BE2C (cell line): Measurements from ENCODE around the gene FAM171A1.

Experiments
- DNase-seq: peaks from one replicate; pipeline ENCODE4 v3.0.0-alpha.2; 2020
- H3K27me3 ChIP-seq: fragments of 250-450 bp; sonication (Bioruptor Pico); 2 replicates; pipeline ENCODE4 v1.5.1; 2020; ENCODE audit warnings: mild to moderate bottlenecking
- H3K36me3 ChIP-seq: fragments of 250-450 bp; sonication (Bioruptor Pico); 2 replicates; pipeline ENCODE4 v1.5.1; 2020; ENCODE audit warnings: mild to moderate bottlenecking
- H3K4me1 ChIP-seq: fragments of 250-450 bp; sonication (Bioruptor Pico); 2 replicates; pipeline ENCODE4 v1.5.1; 2020
- H3K4me3 ChIP-seq: 2 replicates; pipeline ENCODE4 v1.5.1; 2011; ENCODE audit warnings: low read depth, low read length
- H3K9me3 ChIP-seq: fragments of 250-450 bp; sonication (Bioruptor Pico); 2 replicates; pipeline ENCODE4 v1.5.1; 2020
- TF ChIP-seq, protein P1 (sequence below): IDR thresholded peaks from 2 replicates; pipeline ENCODE4 v1.5.1; 2012; ENCODE audit warnings: mild to moderate bottlenecking, low read depth, low read length

Gene FAM171A1

GRCh38 chr10:15315286-15315685 is 55.8 kb downstream of the FAM171A1 start:
- Histone ChIP-seq H3K27me3 (no peaks in the 10 kb centered on the region), H3K36me3 (no peaks in the 10 kb centered on the region), H3K4me3 (no peak overlapping the region), H3K9me3 (no peaks in the 10 kb centered on the region), H3K4me1 (no peaks in the 10 kb centered on the region)
- DNase-seq, result no peak
- TF ChIP-seq, protein P1, sequence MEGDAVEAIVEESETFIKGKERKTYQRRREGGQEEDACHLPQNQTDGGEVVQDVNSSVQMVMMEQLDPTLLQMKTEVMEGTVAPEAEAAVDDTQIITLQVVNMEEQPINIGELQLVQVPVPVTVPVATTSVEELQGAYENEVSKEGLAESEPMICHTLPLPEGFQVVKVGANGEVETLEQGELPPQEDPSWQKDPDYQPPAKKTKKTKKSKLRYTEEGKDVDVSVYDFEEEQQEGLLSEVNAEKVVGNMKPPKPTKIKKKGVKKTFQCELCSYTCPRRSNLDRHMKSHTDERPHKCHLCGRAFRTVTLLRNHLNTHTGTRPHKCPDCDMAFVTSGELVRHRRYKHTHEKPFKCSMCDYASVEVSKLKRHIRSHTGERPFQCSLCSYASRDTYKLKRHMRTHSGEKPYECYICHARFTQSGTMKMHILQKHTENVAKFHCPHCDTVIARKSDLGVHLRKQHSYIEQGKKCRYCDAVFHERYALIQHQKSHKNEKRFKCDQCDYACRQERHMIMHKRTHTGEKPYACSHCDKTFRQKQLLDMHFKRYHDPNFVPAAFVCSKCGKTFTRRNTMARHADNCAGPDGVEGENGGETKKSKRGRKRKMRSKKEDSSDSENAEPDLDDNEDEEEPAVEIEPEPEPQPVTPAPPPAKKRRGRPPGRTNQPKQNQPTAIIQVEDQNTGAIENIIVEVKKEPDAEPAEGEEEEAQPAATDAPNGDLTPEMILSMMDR, result no peak

DNA sequence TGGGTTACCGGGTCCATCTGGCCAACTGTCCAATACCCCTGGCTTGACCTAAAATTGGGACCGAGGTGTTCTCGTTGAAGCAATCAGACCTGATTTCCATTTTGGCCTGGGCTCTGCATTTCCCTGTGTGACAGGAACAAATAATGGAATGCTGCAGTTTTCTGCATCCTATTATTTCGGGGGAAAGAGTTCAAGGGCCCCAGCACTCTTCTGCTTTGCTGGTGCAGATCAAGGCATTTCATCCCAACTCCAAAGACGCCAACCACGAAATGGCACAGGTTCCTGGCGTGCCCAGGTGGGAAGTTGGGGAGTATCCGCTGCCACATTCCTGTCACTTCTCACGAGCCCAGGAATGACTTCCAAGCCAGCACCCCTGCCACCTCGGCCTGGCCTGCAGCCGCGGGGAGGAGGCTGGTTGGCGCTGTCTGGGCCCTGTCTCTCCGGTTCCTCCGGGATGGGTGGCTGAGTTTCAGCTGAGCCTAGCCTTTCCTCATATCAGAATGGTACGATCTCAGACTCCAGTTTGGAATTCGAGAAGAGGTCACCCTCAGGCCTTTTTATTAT is 56.5 kb downstream of the FAM171A1 start:
- TF ChIP-seq, protein P1, result no peak
- DNase-seq, result no peak
- no peaks in the 10 kb centered on the region for H3K27me3 ChIP-seq
- H3K4me1 ChIP-seq, result no peaks in the 10 kb centered on the region
- no peaks in the 10 kb centered on the region for H3K9me3 ChIP-seq
- no peaks in the 10 kb centered on the region for H3K36me3 ChIP-seq
- no peak overlapping the region for H3K4me3 ChIP-seq

- Histone ChIP-seq H3K4me1 (no peaks in the 10 kb centered on the region), H3K36me3 (no peaks in the 10 kb centered on the region), H3K9me3 (no peaks in the 10 kb centered on the region), H3K4me3 (no peak overlapping the region), H3K27me3 (no peaks in the 10 kb centered on the region)
- TF ChIP-seq, protein P1, result no peak
- peak; percentile 22 for DNase-seq
Observed at GRCh38 chr10:15313843-15314242, 57.2 kb downstream of the FAM171A1 start.

- Histone ChIP-seq H3K4me3 (no peak overlapping the region), H3K36me3 (no peaks in the 10 kb centered on the region), H3K4me1 (no peaks in the 10 kb centered on the region), H3K9me3 (no peaks in the 10 kb centered on the region), H3K27me3 (no peaks in the 10 kb centered on the region)
- TF ChIP-seq, protein P1, result no peak
- DNase-seq, result no peak
Observed at GRCh38 chr10:15313047-15313446, 58.0 kb downstream of the FAM171A1 start.

GRCh38 chr10:15311569-15312280 is 59.4 kb downstream of the FAM171A1 start:
- no peaks in the 10 kb centered on the region for H3K4me1 ChIP-seq
- TF ChIP-seq, protein P1, result no peak
- no peak overlapping the region for H3K4me3 ChIP-seq
- no peaks in the 10 kb centered on the region for H3K36me3 ChIP-seq
- no peaks in the 10 kb centered on the region for H3K9me3 ChIP-seq
- no peaks in the 10 kb centered on the region for H3K27me3 ChIP-seq
- DNase-seq, result no peak

DNA sequence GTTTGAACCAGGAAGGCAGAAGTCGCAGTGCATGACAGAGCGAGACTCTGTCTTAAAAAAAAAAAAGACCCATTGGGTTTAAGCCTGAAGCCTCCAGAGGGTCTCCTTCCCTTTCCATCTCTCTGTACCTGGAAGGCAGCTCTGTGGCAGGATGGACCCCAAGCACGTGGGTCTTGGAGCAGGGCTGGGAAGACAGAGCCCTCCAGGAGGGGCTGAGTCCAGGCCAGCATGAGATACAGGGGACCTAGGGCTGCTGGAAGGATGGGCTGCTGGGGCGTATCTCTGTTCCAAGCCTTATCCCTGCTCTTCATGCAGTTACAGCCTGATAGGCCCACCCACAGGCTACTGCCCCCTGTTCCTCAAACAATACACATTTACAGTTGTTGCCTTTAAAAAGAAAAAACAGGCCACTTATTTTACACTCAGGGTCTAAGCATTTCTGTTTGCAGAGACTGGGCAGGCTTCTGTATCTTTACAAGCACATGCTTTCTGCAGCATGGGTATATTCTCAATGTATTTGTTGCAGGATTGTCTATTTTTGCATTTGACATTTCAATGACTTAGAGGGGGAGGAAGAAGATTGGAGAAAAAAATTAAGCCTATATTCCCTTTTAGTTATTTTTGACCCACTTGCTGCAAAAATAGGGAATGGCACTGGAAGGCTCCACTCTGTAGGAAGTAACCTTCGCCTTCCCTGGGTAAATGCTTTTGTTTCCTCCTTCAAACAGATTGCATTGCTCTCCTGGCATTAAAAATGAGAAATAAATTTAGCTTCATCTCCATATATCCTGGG is 60.1 kb downstream of the FAM171A1 start:
- H3K4me1 ChIP-seq, result no peaks in the 10 kb centered on the region
- TF ChIP-seq, protein P1, result no peak
- no peak overlapping the region for H3K4me3 ChIP-seq
- DNase-seq, result no peak
- H3K36me3 ChIP-seq, result no peaks in the 10 kb centered on the region
- H3K9me3 ChIP-seq, result no peaks in the 10 kb centered on the region
- no peaks in the 10 kb centered on the region for H3K27me3 ChIP-seq
